H7 (cell line): ENCODE measurements around the gene MRFAP1. TPM values are rescaled to one million over a fixed set of nuclear protein-coding genes. Genes with fewer than 3 reads are reported as not detected.

Experiments
- DNase-seq: peaks from one replicate; pipeline ENCODE4 v3.0.0; 2012
- H3K27me3 ChIP-seq: 2 replicates; pipeline ENCODE4 v1.6.0; 2011; ENCODE audit warnings: mild to moderate bottlenecking, low read length; ENCODE audit not compliant: control insufficient read depth, insufficient read depth
- H3K36me3 ChIP-seq: replicated peaks from 2 replicates; pipeline ENCODE4 v1.5.1; 2011; ENCODE audit warnings: low read length; ENCODE audit not compliant: control insufficient read depth, insufficient read depth
- H3K4me3 ChIP-seq: 2 replicates; pipeline ENCODE4 v1.5.1; 2011; ENCODE audit warnings: low read depth, mild to moderate bottlenecking, control low read depth, low read length, moderate library complexity; ENCODE audit not compliant: insufficient read depth
- total RNA-seq: library from RNA; depleted of rRNA; stranded (reverse); fragments of >200 nt; shearing (Covaris generic); gene quantifications from 2 replicates; pipeline ENCODE4 v1.2.3, GENCODE V29; 2014; rRNA removed

The MRFAP1 gene
- total RNA-seq, 1 experiment from 2014 or later: 83.2 TPM

- no peak for DNase-seq
- Histone ChIP-seq H3K4me3 (no peak overlapping the region), H3K27me3 (no peaks in the 10 kb centered on the region), H3K36me3 (peaks cover 12% of the 10 kb centered on the region)
These were observed 36.5 kb downstream of the MRFAP1 start for GRCh38 chr4:6676722-6677558.

GRCh38 chr4:6680372-6681034, 40.0 kb downstream of the MRFAP1 start:
- peak; percentile 94 for DNase-seq
- H3K4me3 ChIP-seq: no peak overlapping the region

GRCh38 chr4:6681191-6681590, 40.7 kb downstream of the MRFAP1 start:
- Histone ChIP-seq H3K27me3 (no peaks in the 10 kb centered on the region), H3K36me3 (peaks cover 4% of the 10 kb centered on the region), H3K4me3 (no peak overlapping the region)
- DNase-seq: peak; percentile 71

More at GRCh38 chr4:6680372-6681034, 40.0 kb downstream of the MRFAP1 start:
- H3K36me3 ChIP-seq: peaks cover 10% of the 10 kb centered on the region
- H3K27me3 ChIP-seq: no peaks in the 10 kb centered on the region

GRCh38 chr4:6682862-6683590, 42.5 kb downstream of the MRFAP1 start:
- H3K27me3 ChIP-seq: no peaks in the 10 kb centered on the region
- no peak for DNase-seq
- H3K36me3 ChIP-seq: no peaks in the 10 kb centered on the region
- no peak overlapping the region for H3K4me3 ChIP-seq

- H3K4me3 ChIP-seq: no peak overlapping the region
- H3K36me3 ChIP-seq: no peaks in the 10 kb centered on the region
- H3K27me3 ChIP-seq: no peaks in the 10 kb centered on the region
- DNase-seq: peak; percentile 54
These were observed 44.2 kb downstream of the MRFAP1 start for GRCh38 chr4:6684656-6685055.

DNA sequence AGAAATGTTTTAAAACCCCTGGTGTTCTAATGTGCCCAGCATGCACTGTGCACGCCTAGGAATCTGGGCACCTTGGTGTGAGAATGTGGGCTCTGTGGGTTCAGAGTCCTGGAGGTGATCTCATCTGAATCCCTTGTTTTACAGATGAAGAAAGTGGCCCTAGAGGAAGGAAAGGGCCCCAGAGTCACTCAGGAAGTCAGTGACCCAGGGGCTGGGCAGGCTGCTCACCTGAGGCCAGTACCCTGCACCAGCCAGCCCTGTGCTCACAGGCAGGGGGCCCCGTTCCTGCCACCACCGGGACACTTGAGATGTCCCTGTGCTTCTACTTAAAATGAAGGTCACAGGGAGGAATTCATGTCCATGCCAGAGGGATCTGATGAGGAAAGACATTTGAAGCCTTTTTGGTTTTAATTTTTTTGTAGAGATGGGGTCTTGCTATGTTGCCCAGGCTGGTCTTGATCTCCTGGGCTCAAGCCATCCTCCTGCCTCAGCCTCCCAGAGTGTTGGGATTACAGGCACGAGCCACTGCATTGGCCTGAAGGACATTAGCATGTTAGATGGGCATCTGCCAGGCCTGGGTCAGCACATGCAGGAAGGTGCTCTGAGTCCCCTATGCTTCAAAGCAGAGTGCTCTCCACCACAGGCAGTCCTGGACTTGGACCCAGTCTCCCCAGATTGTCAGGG, 45.8 kb downstream of the MRFAP1 start:
- H3K36me3 ChIP-seq: no peaks in the 10 kb centered on the region
- H3K4me3 ChIP-seq: no peak overlapping the region
- H3K27me3 ChIP-seq: no peaks in the 10 kb centered on the region
- no peak for DNase-seq

GRCh38 chr4:6687947-6688878, 47.7 kb downstream of the MRFAP1 start:
- peak; percentile 55 for DNase-seq

GRCh38 chr4:6688879-6689505, 48.5 kb downstream of the MRFAP1 start:
- Histone ChIP-seq H3K27me3 (no peaks in the 10 kb centered on the region), H3K36me3 (no peaks in the 10 kb centered on the region), H3K4me3 (no peak overlapping the region)
- peak; percentile 83 for DNase-seq

More at GRCh38 chr4:6687947-6688878, 47.7 kb downstream of the MRFAP1 start:
- H3K4me3 ChIP-seq: no peak overlapping the region
- no peaks in the 10 kb centered on the region for H3K36me3 ChIP-seq
- no peaks in the 10 kb centered on the region for H3K27me3 ChIP-seq

- no peak for DNase-seq
- H3K4me3 ChIP-seq: no peak overlapping the region
- no peaks in the 10 kb centered on the region for H3K27me3 ChIP-seq
- H3K36me3 ChIP-seq: no peaks in the 10 kb centered on the region
These were observed 49.0 kb downstream of the MRFAP1 start for GRCh38 chr4:6689506-6689960.

Other genes with a start within 250 kb of the MRFAP1 start
- 7.2 and 7.6 TPM in 2 replicates for gene PPP2R2C, start 168.1 kb upstream of the MRFAP1 start, total RNA-seq
- gene MAN2B2, start 65.5 kb upstream of the MRFAP1 start, total RNA-seq: 3.4 and 4.4 TPM in 2 replicates
- gene S100P, start 53.2 kb downstream of the MRFAP1 start, total RNA-seq: not detected in 2 replicates
- 49.0 and 52.5 TPM in 2 replicates for gene MRFAP1L1, start 69.2 kb downstream of the MRFAP1 start, total RNA-seq
- gene BLOC1S4, start 75.5 kb downstream of the MRFAP1 start, total RNA-seq: 35.5 and 39.7 TPM in 2 replicates
- 11.5 and 15.9 TPM in 2 replicates for gene KIAA0232, start 142.0 kb downstream of the MRFAP1 start, total RNA-seq